GM10847 (cell line): ENCODE data around the gene KLK4.

ENCODE experiments used
- POLR2A ChIP-seq: IDR thresholded peaks from 2 replicates; pipeline ENCODE4 v1.6.1; 2011; ENCODE audit not compliant: insufficient read length; ENCODE audit errors: extremely low read depth

The KLK4 gene

DNA sequence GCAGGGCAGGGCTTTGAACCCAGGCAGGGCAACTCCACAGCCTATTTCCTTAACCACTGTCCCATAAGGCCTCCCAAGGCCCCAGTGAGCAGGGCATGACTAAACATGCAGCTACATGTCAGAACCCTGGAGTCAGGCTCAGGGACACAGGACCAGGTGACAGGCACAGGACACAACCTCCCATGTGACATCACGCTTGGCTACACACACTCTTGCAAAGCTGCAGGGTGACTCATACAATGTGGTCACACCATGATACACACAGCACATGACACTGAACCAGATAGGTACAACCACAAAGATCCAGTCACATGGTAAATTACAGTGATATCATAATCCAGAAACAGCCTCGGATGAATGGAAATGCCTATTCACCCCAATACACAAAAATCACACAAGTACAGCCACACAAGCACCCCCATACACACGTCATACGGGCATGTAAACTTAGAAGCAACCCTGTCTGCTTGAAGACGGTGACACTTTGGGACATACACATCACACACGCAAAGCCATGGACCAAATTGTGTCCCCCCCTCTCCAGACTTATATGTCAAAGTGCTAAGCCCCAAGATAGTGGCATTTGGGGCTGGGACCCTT is 14.5 kb downstream of the KLK4 start:
- TF ChIP-seq POLR2A = no peak

DNA sequence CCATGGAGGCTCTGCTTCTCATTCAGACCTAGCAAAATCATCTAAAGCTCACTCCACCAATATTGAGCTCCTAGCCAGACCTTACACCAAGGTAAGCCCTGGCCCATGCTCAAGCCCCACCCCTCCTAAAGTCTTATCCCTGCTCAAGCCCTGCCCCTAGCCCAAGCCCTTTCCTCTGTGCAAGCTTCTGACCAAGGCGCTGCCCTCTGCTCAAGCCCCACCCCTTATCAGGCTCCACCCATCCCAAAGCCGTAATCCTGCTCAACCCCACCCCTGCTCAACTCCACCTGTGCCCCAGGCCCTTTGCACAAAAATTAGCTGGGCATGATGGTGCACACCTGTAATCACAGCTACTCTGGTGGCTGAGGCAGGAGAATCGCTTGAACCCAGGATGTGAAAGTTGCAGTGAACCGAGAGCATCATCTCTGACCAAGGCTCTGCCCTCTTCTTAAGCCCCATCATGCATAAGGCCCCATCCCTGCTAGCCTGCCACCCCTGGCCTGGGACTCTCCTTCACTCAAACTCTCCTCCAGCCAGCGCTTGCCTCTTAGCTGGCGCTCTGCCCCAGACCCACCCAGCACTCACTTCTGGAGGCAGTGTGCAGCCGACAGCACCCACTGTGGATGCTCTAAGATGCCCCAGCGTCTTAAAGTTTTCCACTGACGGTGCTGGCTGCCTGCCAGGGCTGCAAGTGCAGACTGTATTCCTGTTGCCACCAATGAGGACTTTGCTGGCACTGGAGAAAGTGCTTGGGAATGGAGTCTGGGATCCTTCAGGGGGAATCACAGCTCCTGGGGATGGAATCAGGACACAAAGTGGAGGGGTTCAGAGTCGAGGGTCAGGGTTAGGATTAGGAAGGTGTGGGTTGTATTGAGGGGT is 16.5 kb downstream of the KLK4 start:
- no peak for TF ChIP-seq POLR2A

DNA sequence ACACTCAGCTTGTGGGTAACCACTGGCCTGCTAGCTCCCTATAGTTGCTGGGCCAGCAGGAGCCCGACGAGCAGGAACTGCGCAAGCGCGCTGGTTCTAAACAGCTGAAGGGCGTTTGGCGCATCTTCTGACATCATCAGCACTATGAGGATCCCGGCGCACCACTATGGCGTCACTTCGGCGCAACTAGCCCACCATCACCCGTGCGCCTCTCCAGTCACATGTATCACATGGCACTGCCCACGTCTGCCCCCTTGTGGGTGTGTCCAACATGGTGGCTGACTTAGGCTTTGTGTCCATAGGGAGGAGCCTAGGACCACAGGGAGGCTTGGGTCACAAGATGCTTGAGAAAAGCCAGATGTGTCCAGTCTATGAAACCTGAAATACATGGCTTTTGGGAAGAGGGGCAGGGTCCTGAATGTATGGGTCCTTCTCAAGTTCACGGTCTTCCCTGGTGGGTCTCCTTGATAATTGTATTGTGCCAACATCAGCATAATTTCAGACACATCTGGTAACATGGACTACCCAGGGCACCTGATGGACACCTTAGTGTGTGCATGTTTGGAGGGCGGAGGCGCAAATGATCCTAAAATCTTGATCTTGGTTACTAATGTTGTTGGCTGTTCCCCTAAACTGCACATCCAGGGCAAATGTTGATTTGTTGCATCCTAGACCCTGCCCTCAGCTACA is 18.0 kb downstream of the KLK4 start:
- no peak for TF ChIP-seq POLR2A

DNA sequence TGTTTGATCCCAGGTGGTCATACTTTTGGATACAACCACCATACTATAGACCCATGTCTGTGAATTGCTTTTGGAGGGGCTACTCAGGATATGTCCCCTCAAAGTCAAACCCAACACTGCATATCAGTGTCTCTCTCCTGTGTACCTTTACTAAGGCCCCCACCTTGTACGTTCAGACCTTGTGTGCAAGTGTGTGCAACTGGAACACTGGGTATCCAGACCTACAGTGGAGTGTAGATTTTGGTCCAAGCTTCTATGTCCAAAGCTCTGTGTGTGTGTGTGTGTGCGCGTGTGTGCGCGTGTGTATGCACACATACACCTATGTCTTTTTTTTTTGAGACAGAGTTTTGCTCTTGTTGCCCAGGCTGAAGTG is 20.0 kb downstream of the KLK4 start:
- no peak for TF ChIP-seq POLR2A

DNA sequence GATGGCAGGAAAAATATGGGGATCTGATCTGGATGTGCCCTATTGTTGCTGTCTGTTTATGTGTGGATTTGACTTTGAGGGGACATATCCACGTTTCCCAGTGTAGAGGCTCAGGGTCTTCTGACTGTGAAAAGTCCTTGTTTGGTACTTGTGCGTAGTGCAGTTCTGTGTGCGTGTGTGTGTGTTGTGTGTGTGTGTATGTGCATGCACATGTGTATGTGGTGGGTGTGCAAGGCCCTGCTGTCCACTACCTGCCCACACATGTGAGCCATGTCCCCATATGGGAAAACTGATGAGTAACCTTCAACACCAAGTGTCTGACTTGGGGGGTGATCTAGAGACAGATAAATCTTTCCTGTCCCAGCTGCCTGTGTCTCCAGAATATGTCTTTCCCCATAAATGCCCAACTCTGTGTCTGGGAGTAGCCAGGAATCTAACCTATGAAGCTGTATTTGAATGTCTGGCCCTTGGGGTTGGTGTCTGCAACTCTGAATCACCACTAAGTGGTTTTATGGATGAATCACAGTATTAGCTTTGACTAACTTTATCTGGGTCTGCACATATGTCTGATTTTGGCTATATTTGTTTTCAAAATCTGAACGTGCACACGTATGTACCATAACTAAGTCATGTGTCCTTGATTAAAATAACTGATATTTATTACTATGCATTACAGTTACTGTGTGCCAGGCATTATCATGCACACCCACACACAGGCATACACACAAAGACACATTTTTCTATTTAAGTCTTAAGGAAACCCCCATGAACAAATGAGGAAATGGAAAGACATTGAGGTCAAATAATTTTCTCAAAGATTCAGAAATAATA is 20.6 kb downstream of the KLK4 start:
- TF ChIP-seq POLR2A = no peak

DNA sequence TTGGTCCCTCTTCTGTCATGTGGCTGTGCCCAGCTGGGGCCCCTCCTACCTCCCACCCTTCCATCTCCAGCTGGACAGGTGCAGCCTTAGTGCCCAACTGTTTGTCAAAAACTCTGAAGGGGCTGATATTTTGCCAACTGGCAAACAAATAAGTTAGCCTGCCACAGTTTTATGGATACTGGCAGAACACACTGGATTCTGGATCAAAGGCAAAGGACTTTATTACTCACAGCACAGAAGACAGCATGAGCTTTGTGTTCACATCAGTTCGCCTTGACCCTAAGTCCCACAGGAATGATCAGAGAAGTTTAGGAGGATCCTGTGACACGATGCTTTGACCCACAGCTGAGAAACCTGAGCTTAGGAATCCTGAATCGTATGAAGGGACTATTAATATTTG is 21.6 kb downstream of the KLK4 start:
- TF ChIP-seq POLR2A = no peak

DNA sequence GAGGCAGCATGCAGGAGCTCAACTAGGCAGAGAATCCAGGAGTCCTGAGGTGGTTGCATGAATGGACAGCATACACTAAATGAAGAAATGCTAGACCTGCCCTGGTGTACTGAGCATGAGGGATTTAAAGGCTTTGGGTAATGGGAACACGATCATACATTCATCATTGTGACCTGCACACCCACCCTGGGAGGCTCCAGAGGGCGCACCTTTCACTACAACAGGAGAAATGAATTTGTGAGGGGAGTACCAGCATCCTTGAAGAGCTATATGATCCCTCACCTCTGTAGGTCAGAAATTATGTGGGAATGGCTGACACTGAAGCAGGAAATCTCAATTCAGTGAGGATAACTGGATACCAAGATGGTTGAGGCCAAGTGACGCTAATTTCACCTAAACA is 29.0 kb downstream of the KLK4 start:
- TF ChIP-seq POLR2A = no peak

DNA sequence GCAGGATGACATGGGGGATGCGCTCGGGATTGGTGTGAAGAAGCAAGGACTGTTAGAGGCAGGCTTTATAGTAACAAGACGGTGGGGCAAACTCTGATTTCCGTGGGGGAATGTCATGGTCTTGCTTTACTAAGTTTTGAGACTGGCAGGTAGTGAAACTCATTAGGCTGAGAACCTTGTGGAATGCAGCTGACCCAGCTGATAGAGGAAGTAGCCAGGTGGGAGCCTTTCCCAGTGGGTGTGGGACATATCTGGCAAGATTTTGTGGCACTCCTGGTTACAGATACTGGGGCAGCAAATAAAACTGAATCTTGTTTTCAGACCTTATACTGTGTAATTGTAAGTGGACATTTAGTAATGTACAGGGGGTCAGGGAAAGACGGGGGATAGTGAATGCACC is 31.0 kb downstream of the KLK4 start:
- no peak for TF ChIP-seq POLR2A

DNA sequence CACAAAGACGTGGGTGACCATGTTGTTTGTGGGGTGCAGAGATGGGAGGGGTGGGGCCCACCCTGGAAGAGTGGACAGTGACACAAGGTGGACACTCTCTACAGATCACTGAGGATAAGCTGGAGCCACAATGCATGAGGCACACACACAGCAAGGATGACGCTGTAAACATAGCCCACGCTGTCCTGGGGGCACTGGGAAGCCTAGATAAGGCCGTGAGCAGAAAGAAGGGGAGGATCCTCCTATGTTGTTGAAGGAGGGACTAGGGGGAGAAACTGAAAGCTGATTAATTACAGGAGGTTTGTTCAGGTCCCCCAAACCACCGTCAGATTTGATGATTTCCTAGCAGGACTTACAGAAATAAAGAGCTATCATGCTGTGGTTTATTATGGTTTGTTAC is 32.3 kb downstream of the KLK4 start:
- no peak for TF ChIP-seq POLR2A

DNA sequence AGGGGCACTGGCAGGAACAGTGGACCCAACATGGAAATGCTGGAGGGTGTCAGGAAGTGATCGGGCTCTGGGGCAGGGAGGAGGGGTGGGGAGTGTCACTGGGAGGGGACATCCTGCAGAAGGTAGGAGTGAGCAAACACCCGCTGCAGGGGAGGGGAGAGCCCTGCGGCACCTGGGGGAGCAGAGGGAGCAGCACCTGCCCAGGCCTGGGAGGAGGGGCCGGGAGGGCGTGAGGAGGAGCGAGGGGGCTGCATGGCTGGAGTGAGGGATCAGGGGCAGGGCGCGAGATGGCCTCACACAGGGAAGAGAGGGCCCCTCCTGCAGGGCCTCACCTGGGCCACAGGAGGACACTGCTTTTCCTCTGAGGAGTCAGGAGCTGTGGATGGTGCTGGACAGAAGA is 33.9 kb downstream of the KLK4 start:
- TF ChIP-seq POLR2A = no peak

DNA sequence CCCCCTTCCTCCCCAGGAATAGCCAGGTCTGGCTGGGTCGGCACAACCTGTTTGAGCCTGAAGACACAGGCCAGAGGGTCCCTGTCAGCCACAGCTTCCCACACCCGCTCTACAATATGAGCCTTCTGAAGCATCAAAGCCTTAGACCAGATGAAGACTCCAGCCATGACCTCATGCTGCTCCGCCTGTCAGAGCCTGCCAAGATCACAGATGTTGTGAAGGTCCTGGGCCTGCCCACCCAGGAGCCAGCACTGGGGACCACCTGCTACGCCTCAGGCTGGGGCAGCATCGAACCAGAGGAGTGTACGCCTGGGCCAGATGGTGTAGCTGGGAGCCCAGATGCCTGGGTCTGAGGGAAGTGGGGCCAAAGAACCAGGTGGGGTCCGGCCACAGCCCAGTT is 34.7 kb downstream of the KLK4 start:
- TF ChIP-seq POLR2A = no peak

DNA sequence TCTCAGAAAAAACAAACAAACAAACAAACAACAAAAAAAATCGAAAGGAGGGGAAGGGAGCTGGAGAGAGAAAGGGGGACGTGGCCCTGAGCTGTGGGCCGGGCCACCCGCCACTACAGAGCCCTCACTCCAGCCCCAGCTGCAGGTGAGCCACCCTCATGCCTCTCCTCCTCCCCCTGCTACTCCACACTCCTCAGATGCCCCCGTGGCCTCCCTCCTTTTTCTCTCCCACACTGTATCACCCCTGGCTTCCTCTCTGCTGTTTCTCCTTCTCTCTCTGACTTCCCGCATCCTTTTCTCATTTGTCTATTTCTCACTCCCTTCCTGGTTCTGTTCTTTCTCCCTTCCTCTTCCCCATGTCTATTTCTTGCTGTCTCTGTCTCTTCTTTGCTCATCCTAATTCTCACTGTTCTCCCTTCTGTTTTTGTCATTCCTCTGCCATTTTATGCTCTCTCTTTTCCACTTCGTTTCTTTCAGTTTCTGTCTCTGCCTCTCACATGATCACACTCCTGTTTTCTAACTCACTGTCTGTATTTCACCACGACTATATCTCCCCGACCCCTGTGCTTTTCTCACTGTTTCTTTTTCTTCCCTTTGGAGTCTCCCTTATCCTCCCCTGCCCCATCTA is 35.3 kb downstream of the KLK4 start:
- TF ChIP-seq POLR2A = no peak

DNA sequence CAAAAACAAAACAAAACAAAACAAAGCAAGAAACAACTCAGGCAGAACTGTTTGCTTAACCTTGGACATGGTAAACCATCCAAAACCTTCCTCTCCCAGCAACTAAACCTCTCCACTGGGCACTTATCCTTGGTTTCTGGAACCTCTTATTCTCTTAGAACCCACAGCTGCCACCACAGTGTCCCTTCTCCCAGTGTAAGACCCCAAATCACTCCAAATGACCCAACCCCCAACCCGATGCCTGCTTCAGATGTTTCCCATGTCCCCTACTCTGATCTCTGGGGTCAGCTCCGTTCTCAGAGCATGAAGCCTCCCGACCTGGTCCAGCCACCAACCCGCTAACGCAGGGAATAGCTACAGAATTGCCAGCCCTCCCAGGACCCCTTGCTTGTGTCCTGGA is 37.0 kb downstream of the KLK4 start:
- TF ChIP-seq POLR2A = no peak

DNA sequence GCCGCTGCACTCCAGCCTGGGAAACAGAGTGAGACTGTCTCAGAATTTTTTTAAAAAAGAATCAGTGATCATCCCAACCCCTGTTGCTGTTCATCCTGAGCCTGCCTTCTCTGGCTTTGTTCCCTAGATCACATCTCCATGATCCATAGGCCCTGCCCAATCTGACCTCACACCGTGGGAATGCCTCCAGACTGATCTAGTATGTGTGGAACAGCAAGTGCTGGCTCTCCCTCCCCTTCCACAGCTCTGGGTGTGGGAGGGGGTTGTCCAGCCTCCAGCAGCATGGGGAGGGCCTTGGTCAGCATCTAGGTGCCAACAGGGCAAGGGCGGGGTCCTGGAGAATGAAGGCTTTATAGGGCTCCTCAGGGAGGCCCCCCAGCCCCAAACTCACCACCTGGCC is 38.1 kb downstream of the KLK4 start, which contains the start of gene KLK2:
Gene KLK2, plus strand, starts transcription at position 384 of the 400 bp plus-strand sequence. CDS start 35 bp downstream, outside the sequence.
- no peak for TF ChIP-seq POLR2A
